SK-N-SH (cell line): ENCODE data around the gene PXMP4.

Experiments used
- CHD2 ChIP-seq: fragments of 150-350 bp; IDR thresholded peaks from 2 replicates; pipeline ENCODE4 v1.6.1; 2018; ENCODE audit warnings: low read length; ENCODE audit not compliant: partially characterized antibody
- ELF1 ChIP-seq: IDR thresholded peaks from 2 replicates; pipeline ENCODE4 v1.4.0; 2012
- EZH2phosphoT487 ChIP-seq: fragments of 200-600 bp; sonication (generic); IDR thresholded peaks from 2 replicates; pipeline ENCODE4 v1.6.1; 2017; ENCODE audit warnings: low read depth, mixed run types, mild to moderate bottlenecking, antibody characterized with exemption, moderate library complexity, borderline replicate concordance
- FOXJ3 ChIP-seq: sonication (generic); formaldehyde crosslinking; IDR thresholded peaks from 2 replicates; pipeline ENCODE4 v1.5.1; 2020; ENCODE audit warnings: mild to moderate bottlenecking, missing genetic modification reagents
- GABPA ChIP-seq: IDR thresholded peaks from 2 replicates; pipeline ENCODE4 v1.4.0; 2012; ENCODE audit warnings: low read depth, mild to moderate bottlenecking
- JUND ChIP-seq: IDR thresholded peaks from 2 replicates; pipeline ENCODE4 v1.4.0; 2012
- RAD21 ChIP-seq: IDR thresholded peaks from 2 replicates; pipeline ENCODE4 v1.6.1; 2012; ENCODE audit warnings: mild to moderate bottlenecking, low read length
- SMC3 ChIP-seq: IDR thresholded peaks from 2 replicates; pipeline ENCODE4 v1.6.1; 2012; ENCODE audit warnings: low read depth, low read length, improper control_type of control experiment
- TCF12 ChIP-seq: IDR thresholded peaks from 2 replicates; pipeline ENCODE4 v1.4.0; 2012
- TF ChIP-seq, protein P1 (sequence below): fragments of 200-600 bp; sonication (generic); IDR thresholded peaks from 2 replicates; pipeline ENCODE4 v1.6.1; 2017; ENCODE audit warnings: antibody characterized with exemption, mild to moderate bottlenecking, moderate library complexity
- TF ChIP-seq, protein P2 (sequence below): IDR thresholded peaks from 2 replicates; pipeline ENCODE4 v1.4.0; 2012; ENCODE audit warnings: low read depth, borderline replicate concordance

DNA sequence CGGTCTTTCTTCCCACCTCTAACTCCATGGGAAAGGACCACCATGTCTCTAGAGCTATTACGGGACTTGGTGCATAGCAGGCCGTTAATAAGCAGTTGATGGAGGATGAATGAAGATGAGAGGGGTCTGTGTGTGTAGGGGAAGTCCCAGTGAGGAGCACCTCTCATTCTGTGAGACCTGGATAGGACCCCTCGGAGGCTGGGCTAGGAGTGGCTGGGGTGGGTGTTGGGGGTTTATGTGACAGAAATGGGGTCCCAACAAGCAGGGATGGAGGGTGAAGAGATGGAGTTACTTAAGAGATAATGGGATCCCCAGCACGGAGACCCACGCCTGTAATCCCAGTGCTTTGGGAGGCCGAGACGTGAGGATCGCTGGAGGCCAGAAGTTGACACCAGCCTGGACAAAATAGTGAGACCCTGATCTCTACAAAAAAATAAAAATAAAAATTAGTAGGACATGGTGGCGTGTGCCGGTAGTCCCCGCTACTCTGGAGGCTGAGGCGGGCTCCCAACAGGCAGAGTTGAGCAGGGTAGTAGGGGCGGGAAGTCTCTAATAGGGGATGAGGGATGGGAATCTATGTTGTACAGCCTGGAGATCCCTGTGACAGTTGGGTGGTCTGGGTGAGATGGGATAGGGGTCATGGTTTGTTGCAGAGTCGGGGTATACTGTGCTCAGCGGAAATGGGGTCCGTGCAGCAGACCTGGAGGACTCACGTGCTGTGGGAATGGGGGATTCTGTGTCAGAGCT lies 11.0 kb upstream of the PXMP4 start:
- no peak for TF ChIP-seq EZH2phosphoT487
- TF ChIP-seq, protein P1, sequence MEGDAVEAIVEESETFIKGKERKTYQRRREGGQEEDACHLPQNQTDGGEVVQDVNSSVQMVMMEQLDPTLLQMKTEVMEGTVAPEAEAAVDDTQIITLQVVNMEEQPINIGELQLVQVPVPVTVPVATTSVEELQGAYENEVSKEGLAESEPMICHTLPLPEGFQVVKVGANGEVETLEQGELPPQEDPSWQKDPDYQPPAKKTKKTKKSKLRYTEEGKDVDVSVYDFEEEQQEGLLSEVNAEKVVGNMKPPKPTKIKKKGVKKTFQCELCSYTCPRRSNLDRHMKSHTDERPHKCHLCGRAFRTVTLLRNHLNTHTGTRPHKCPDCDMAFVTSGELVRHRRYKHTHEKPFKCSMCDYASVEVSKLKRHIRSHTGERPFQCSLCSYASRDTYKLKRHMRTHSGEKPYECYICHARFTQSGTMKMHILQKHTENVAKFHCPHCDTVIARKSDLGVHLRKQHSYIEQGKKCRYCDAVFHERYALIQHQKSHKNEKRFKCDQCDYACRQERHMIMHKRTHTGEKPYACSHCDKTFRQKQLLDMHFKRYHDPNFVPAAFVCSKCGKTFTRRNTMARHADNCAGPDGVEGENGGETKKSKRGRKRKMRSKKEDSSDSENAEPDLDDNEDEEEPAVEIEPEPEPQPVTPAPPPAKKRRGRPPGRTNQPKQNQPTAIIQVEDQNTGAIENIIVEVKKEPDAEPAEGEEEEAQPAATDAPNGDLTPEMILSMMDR = no peak
- TF ChIP-seq TCF12 = no peak
- no peak for TF ChIP-seq CHD2
- no peak for TF ChIP-seq JUND
- TF ChIP-seq FOXJ3 (CRISPR knock-in tag) = no peak
- no peak for TF ChIP-seq GABPA
- no peak for TF ChIP-seq ELF1
- no peak for TF ChIP-seq RAD21
- TF ChIP-seq SMC3 = no peak
- TF ChIP-seq, protein P2, sequence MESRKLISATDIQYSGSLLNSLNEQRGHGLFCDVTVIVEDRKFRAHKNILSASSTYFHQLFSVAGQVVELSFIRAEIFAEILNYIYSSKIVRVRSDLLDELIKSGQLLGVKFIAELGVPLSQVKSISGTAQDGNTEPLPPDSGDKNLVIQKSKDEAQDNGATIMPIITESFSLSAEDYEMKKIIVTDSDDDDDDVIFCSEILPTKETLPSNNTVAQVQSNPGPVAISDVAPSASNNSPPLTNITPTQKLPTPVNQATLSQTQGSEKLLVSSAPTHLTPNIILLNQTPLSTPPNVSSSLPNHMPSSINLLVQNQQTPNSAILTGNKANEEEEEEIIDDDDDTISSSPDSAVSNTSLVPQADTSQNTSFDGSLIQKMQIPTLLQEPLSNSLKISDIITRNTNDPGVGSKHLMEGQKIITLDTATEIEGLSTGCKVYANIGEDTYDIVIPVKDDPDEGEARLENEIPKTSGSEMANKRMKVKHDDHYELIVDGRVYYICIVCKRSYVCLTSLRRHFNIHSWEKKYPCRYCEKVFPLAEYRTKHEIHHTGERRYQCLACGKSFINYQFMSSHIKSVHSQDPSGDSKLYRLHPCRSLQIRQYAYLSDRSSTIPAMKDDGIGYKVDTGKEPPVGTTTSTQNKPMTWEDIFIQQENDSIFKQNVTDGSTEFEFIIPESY = no peak
